A172 (cell line): Measurements from ENCODE around the gene MICA. TPM values are rescaled to one million over a fixed set of nuclear protein-coding genes. Genes with fewer than 3 reads are reported as not detected.

Source experiments
- DNase-seq: peaks from one replicate; pipeline ENCODE4 v3.0.0-alpha.2; 2015; ENCODE audit warnings: low spot score
- total RNA-seq: library from RNA; depleted of rRNA; stranded (reverse); fragments of >200 nt; shearing (Covaris generic); gene quantifications from 2 replicates; pipeline ENCODE4 v1.2.3, GENCODE V29; 2014; rRNA removed

The MICA gene
- total RNA-seq, 1 experiment from 2014 or later: 60.3 TPM

GRCh38 chr6:31460361-31461025, 57.1 kb downstream of the MICA start:
- no peak for DNase-seq

- DNase-seq: no peak
Measured at GRCh38 chr6:31462026-31462963, 58.9 kb downstream of the MICA start.

GRCh38 chr6:31462964-31463870, 59.8 kb downstream of the MICA start:
- DNase-seq: peak; percentile 65

- DNase-seq: no peak
Measured at GRCh38 chr6:31464252-31465184, 61.1 kb downstream of the MICA start.

Other genes starting within 250 kb of the MICA start
- 18.9 and 24.8 TPM in 2 replicates for gene CCHCR1, start 245.8 kb upstream of the MICA start, total RNA-seq
- gene TCF19, start 245.0 kb upstream of the MICA start, total RNA-seq: 62.6 and 68.5 TPM in 2 replicates
- not detected in 2 replicates for gene POU5F1, start 232.9 kb upstream of the MICA start, total RNA-seq
- 441 and 534 TPM in 2 replicates for gene HLA-C, start 131.5 kb upstream of the MICA start, total RNA-seq
- gene HLA-B, start 46.4 kb upstream of the MICA start, total RNA-seq: 284 and 365 TPM in 2 replicates
- 16.5 and 17.1 TPM in 2 replicates for gene MICB, start 94.5 kb downstream of the MICA start, total RNA-seq
- not detected in 2 replicates for gene MCCD1, start 125.4 kb downstream of the MICA start, total RNA-seq
- 317 and 405 TPM in 2 replicates for gene DDX39B, start 138.4 kb downstream of the MICA start, total RNA-seq
- 1.4 and 2.3 TPM in 2 replicates for gene ATP6V1G2, start 143.0 kb downstream of the MICA start, total RNA-seq
- 21.1 and 22.0 TPM in 2 replicates for gene NFKBIL1, start 144.0 kb downstream of the MICA start, total RNA-seq
- gene LTA, start 168.7 kb downstream of the MICA start, total RNA-seq: not detected in 2 replicates
- not detected in 2 replicates for gene TNF, start 172.0 kb downstream of the MICA start, total RNA-seq
- gene LTB, start 178.8 kb downstream of the MICA start, total RNA-seq: not detected in 2 replicates
- gene LST1, start 182.7 kb downstream of the MICA start, total RNA-seq: not detected in 2 replicates
- not detected in 2 replicates for gene NCR3, start 189.4 kb downstream of the MICA start, total RNA-seq
- not detected in 2 replicates for gene AIF1, start 211.6 kb downstream of the MICA start, total RNA-seq
- gene PRRC2A, start 217.1 kb downstream of the MICA start, total RNA-seq: 46.7 and 55.9 TPM in 2 replicates
- 176 and 186 TPM in 2 replicates for gene BAG6, start 249.1 kb downstream of the MICA start, total RNA-seq